ENCODE measurements around the gene GSC. TPM values are rescaled to one million over a fixed set of nuclear protein-coding genes. Genes with fewer than 3 reads are reported as not detected.
A peak's percentile ranks its signal among the peaks of the same experiment; 100 is the strongest.
"Not testable (repeated sequence)": the region's sequence is repeated elsewhere in the genome, so short reads cannot be mapped to it uniquely, and the experiment has no call there.

The GSC gene
- total RNA-seq, result not detected

DNA sequence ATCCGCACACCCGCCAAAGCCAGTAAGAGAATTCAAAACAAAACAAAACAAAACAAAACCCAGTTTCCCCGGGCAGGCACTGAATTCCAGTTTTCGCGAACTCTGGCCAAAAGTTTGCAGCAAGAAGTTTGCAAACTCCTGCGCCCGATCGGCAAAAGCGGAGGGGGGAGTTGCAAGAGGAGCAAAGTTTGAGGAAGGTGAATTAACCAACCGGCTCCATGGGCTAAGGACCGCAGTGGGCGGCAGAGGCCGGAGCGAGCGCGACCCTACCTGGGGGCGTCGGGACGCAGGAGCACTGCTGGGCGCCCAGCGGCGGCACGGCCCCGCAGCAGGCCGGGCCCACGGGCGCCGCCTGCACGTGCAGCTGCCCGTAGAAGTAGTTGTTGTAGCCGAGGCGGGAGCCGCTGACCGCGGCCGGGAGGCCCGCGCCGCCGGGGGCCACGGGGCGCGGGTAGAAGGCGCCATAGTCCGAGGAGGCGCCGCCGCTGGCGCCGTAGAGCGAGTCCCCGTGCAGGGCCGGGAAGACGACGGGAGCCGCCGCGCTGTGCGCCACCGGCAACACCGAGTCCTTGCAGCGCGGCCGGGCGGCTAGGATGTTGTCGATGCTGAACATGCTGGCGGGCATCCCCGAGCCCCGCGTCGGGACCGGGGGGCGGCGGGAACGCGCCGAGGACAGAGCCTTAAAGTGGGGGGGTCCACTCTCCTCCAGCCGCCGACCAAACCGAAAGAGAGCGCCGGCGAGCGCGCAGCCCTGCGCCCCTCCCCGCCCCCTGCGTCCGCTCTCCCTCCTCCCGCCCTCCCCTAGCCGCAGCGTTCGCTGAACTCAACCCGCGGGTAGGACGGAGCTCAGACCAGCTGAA, at the start of gene GSC:
GSC (minus strand) TSS at position 723 of the 860 bp plus-strand sequence; CDS start at position 625, 98 bp downstream.
- ATAC-seq (ENCODE audit: low read depth) (peak; percentile 38), DNase-seq (peak; percentile 62)
- H3K27ac Mint-ChIP-seq, result peak within 1 kb of the TSS; percentile 72
- H3K4me3 Mint-ChIP-seq, result peak within 1 kb of the TSS; percentile 81
- peaks cover 89% of the 10 kb centered on the region for H3K27me3 Mint-ChIP-seq
- peaks cover 15% of the 10 kb centered on the region for H3K4me1 Mint-ChIP-seq
- POLR2A ChIA-PET, result no interaction called here
- H3K36me3 Mint-ChIP-seq, result peaks cover 12% of the 10 kb centered on the region
- H3K9me3 Mint-ChIP-seq, result peaks cover 1% of the 10 kb centered on the region

DNA sequence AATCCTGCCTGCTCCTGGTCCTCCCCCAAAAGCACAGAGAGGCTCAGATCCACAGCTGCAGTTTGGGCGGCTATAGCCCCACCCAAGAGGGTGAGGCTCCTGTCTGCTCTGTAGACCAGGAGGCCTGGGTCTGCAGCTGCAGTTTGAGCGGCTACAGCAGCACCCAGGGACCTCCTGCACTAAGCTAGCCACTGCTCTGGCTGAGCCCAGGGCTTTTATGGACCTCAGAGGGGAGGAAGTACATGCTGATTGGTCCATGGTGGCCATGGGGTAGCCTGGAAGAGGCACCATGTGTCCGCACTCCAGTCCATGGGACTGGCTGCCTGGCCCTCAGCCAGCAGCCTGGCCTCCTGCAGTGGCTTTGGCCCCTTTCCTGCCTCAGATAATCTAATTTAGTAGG, 49.6 kb upstream of the GSC start:
- ATAC-seq (ENCODE audit: low read depth), result no peak

DNA sequence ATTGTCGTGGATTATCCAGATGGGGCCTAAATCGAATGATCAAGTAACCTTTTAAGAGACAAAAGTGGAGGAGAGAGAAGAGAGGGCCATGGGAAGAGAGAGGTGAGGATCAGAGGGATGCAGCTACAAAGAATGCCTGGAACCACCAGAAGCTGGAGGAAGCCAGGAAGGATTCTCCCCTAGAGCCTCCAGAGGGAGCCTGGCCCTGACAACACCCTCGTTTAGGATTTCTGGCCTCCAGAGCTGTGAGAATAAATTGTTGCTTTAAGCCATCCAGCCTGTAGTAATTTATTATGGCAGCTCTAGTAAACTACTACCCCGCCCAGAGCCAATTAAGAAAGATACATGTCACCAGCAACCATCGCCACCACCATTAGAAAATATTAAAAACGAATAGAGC, 46.2 kb upstream of the GSC start:
- POLR2A ChIA-PET, result no interaction called here
- Mint-ChIP-seq H3K27me3 (peaks cover 2% of the 10 kb centered on the region), H3K9me3 (no peaks in the 10 kb centered on the region), H3K4me1 (no peaks in the 10 kb centered on the region), H3K4me3 (no peak overlapping the region), H3K27ac (no peak overlapping the region), H3K36me3 (no peaks in the 10 kb centered on the region)
- DNase-seq, result no peak
- no peak for ATAC-seq (ENCODE audit: low read depth)

More for the DNA sequence above, 49.6 kb upstream of the GSC start:
- no peak for DNase-seq
- Mint-ChIP-seq H3K27ac (no peak overlapping the region), H3K4me3 (no peak overlapping the region), H3K4me1 (no peaks in the 10 kb centered on the region), H3K9me3 (no peaks in the 10 kb centered on the region), H3K36me3 (no peaks in the 10 kb centered on the region), H3K27me3 (peaks cover 6% of the 10 kb centered on the region)
- POLR2A ChIA-PET, result no interaction called here

DNA sequence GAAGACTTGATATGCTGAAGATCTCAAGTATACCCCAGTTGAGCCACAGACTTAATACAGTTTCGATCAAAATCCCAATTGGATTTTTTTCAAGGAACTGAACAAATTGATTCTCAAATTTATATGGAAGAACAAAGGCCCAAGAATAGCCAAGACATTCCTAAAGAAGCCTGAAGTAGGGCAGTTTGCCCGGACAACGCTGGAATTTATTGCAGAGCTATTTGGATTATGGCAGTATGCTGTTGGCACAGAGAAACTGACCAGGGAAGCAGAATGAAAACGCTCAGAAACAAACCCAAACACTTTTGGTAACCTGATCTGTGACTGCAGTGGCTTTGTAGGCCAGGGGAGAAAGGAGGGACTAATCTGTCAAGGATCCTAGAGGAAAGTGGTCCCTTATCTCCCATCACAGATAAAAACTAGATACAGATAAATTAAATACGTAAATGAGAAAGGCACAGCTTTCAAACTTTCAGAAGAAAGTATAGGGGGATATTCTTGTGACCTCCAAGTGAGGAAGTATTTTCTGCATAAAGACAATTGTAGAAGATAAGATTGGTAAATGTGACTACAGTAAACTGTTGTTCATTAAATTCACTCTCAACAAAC, 35.9 kb upstream of the GSC start:
- POLR2A ChIA-PET, result no interaction called here
- ATAC-seq (ENCODE audit: low read depth), result no peak
- no peaks in the 10 kb centered on the region for H3K36me3 Mint-ChIP-seq
- no peaks in the 10 kb centered on the region for H3K4me1 Mint-ChIP-seq
- DNase-seq, result no peak
- no peak overlapping the region for H3K4me3 Mint-ChIP-seq
- no peaks in the 10 kb centered on the region for H3K9me3 Mint-ChIP-seq
- peaks cover 16% of the 10 kb centered on the region for H3K27me3 Mint-ChIP-seq
- no peak overlapping the region for H3K27ac Mint-ChIP-seq

DNA sequence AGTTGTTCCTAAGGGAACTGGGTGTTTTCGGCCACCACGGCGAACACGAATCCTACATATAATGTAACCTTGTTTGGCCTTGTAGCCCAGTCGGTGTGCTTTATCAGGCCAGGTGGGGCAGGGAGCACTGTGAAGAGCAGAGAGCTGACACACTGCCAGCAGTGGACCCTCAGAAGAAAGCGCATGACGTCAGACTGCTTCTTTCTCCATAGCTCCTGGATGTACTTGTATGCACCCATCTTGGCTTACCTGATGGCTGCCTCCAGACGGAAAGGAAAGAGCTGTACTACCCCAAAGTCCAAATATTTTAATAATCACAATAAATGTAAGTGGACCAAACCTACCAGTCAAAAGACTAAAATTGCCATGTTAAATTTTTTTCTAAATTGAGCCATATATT, 31.3 kb upstream of the GSC start:
- no peaks in the 10 kb centered on the region for H3K4me1 Mint-ChIP-seq

DNA sequence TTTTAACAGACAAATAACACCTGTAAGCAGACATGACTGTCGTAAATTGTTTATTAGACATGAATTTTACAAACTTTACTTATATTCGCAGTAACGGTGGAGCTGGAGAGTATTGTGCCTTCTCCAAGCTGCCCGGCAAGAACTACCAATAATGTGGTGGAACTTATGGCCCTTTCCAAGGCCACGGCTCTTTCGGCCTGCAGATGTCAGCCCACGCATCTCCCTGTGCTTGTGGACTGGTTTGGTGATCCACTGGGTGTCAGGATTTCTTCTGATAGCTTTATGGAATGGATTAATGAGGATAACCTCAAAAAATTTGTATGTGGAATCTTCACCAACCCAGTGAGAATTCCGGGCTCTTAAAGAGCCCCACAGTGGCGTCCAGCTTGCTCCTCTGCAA, 30.9 kb upstream of the GSC start:
- H3K27ac Mint-ChIP-seq; ATAC-seq (ENCODE audit: low read depth); H3K9me3 Mint-ChIP-seq; H3K4me3 Mint-ChIP-seq; DNase-seq; POLR2A ChIA-PET; H3K27me3 Mint-ChIP-seq; H3K36me3 Mint-ChIP-seq; H3K4me1 Mint-ChIP-seq: not testable (repeated sequence)

More for the DNA sequence above, 31.3 kb upstream of the GSC start:
- DNase-seq, result no peak
- Mint-ChIP-seq H3K9me3 (no peaks in the 10 kb centered on the region), H3K27me3 (peaks cover 6% of the 10 kb centered on the region), H3K36me3 (no peaks in the 10 kb centered on the region), H3K4me3 (no peak overlapping the region), H3K27ac (no peak overlapping the region)
- POLR2A ChIA-PET, result no interaction called here
- ATAC-seq (ENCODE audit: low read depth), result no peak

DNA sequence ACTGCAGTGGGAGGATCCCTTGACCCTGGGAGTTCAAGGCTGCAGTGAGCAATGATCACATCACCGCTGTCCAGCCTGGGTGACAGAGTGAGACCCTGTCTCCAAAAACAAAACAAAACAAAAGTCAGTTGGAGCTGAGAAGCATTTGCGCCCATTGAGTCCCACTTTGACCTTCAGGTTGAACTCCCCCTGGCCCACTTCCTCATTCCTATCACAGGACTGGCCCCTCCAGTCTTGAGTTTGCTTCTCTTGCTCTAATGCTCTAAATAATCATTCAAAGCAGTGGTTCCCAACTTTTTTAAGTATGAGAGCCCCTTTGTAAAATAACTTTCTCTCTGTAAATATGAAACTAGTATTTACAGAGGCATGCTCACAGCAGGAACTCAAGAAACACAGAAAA, 28.0 kb upstream of the GSC start:
- Mint-ChIP-seq H3K4me3 (no peak overlapping the region), H3K36me3 (no peaks in the 10 kb centered on the region), H3K27me3 (no peaks in the 10 kb centered on the region), H3K27ac (no peak overlapping the region), H3K9me3 (no peaks in the 10 kb centered on the region), H3K4me1 (no peaks in the 10 kb centered on the region)
- POLR2A ChIA-PET, result interaction anchor here (0.7 kb wide), 1 partner anchor 38 kb away, joined by 3 read pairs; no protein-coding TSS in a partner anchor
- DNase-seq, result no peak
- ATAC-seq (ENCODE audit: low read depth), result no peak

DNA sequence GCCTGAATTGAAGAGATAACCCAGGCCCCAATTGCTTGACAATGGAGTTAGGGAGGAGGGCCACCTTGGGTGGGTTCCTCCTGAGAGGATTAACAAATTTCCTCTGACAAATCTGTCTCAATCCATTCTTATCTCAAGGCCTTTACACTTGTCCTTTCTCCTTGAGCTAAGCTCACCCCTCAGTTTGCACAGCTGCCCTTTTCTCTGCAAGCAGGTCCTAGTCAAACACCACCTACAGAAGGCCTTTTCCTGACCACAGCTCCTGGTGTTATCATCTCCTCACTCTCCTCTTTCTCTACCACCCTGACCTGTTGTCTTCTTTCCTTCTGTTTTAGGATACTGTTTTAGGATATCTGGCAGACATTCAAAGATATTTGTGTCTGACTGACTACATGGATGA, 26.4 kb upstream of the GSC start:
- ATAC-seq (ENCODE audit: low read depth), result no peak
- no peaks in the 10 kb centered on the region for H3K9me3 Mint-ChIP-seq
- H3K36me3 Mint-ChIP-seq, result no peaks in the 10 kb centered on the region
- DNase-seq, result no peak
- no peak overlapping the region for H3K27ac Mint-ChIP-seq
- H3K4me1 Mint-ChIP-seq, result no peaks in the 10 kb centered on the region
- POLR2A ChIA-PET, result no interaction called here
- no peak overlapping the region for H3K4me3 Mint-ChIP-seq
- peaks cover 2% of the 10 kb centered on the region for H3K27me3 Mint-ChIP-seq

DNA sequence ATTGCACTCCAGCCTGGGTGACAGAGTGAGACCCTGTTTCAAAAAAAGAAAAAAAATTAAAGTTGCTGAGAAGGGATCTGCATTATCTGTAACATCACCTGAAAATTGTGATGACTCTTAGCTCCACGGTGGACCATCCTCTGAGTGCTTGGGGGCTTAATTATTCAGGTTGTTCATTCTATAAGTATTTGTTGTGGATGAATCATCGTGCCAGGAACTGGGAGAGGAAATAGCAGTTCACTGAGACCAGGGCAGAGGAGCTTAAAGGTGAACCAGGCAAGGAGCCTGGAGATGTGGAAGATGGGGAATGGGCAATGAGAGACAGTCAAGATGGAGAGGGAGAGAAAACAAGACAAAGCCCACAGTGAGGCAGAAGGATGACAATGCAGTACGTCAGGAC, 25.5 kb upstream of the GSC start:
- no peak overlapping the region for H3K4me3 Mint-ChIP-seq
- H3K27me3 Mint-ChIP-seq, result peaks cover 2% of the 10 kb centered on the region
- no peaks in the 10 kb centered on the region for H3K36me3 Mint-ChIP-seq
- POLR2A ChIA-PET, result no interaction called here
- H3K27ac Mint-ChIP-seq, result no peak overlapping the region
- no peaks in the 10 kb centered on the region for H3K9me3 Mint-ChIP-seq
- ATAC-seq (ENCODE audit: low read depth), result no peak
- DNase-seq, result no peak
- H3K4me1 Mint-ChIP-seq, result no peaks in the 10 kb centered on the region

DNA sequence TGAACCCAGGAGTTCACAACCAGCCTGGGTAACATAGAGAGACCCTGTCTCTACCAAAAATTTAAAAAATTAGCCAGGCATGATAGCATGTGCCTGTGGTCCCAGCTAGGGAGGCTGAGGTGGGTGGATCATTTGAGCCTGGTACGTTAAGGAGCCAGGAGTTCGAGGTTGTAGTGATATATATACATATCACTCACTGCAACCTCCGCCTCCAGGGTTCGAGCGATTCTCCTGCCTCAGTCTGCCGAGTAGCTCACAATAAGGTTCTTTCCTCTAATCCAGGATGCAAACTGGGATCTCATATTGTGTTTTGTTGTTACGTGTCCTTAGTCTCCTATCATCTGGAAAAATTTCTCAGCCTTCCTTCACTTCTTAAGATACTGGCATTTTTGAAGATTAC, 24.0 kb upstream of the GSC start:
- H3K9me3 Mint-ChIP-seq, result no peaks in the 10 kb centered on the region
- H3K4me3 Mint-ChIP-seq, result no peak overlapping the region
- ATAC-seq (ENCODE audit: low read depth) (no peak), DNase-seq (no peak)
- POLR2A ChIA-PET, result no interaction called here
- H3K27ac Mint-ChIP-seq, result no peak overlapping the region
- peaks cover 2% of the 10 kb centered on the region for H3K27me3 Mint-ChIP-seq
- no peaks in the 10 kb centered on the region for H3K4me1 Mint-ChIP-seq
- no peaks in the 10 kb centered on the region for H3K36me3 Mint-ChIP-seq

DNA sequence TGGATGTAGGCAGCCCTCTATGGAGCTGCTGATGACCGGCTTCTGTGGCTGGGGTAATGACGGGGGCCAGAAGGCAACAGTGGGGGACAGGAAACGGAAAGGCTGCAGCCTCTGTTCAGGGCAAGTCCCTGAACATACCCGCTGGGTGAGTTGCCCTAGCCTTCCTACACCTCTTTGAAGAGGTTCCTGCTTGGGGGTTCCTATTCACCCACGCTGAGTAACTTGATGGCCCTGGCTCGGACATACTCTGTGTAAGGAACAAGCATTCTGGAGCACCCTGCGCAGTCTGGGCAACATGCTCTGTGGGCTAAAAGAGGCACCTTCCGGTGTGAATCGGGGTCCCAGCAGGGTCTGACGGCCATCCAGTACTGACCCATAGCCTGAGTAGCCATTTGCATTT, 17.7 kb upstream of the GSC start:
- Mint-ChIP-seq H3K36me3 (no peaks in the 10 kb centered on the region), H3K9me3 (no peaks in the 10 kb centered on the region), H3K4me1 (no peaks in the 10 kb centered on the region), H3K27ac (no peak overlapping the region), H3K4me3 (no peak overlapping the region), H3K27me3 (peaks cover 5% of the 10 kb centered on the region)
- ATAC-seq (ENCODE audit: low read depth), result no peak
- POLR2A ChIA-PET, result no interaction called here
- DNase-seq, result no peak

DNA sequence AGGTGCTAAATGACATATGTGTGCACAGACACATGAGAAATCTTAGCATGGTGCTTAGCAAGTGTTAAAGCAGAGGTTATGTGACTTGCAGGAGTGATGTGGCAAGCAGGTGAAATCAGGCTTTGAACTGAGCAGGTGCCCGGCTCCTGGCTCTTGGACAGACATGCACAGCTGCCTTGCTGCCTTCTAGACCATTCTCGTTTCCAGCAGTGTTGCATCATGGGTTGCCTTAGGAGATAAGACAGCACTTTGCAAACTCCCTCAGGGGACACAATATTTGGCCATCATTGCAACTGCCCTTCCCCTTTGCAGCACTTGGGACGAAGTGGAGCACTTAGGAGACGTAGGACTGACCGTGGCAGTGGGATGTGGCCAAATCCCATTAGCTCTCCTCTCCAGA, 17.2 kb upstream of the GSC start:
- no peak overlapping the region for H3K27ac Mint-ChIP-seq
- no peaks in the 10 kb centered on the region for H3K4me1 Mint-ChIP-seq
- H3K9me3 Mint-ChIP-seq, result no peaks in the 10 kb centered on the region
- ATAC-seq (ENCODE audit: low read depth), result no peak
- POLR2A ChIA-PET, result no interaction called here
- H3K27me3 Mint-ChIP-seq, result peaks cover 3% of the 10 kb centered on the region
- no peak for DNase-seq
- H3K36me3 Mint-ChIP-seq, result no peaks in the 10 kb centered on the region
- H3K4me3 Mint-ChIP-seq, result no peak overlapping the region

DNA sequence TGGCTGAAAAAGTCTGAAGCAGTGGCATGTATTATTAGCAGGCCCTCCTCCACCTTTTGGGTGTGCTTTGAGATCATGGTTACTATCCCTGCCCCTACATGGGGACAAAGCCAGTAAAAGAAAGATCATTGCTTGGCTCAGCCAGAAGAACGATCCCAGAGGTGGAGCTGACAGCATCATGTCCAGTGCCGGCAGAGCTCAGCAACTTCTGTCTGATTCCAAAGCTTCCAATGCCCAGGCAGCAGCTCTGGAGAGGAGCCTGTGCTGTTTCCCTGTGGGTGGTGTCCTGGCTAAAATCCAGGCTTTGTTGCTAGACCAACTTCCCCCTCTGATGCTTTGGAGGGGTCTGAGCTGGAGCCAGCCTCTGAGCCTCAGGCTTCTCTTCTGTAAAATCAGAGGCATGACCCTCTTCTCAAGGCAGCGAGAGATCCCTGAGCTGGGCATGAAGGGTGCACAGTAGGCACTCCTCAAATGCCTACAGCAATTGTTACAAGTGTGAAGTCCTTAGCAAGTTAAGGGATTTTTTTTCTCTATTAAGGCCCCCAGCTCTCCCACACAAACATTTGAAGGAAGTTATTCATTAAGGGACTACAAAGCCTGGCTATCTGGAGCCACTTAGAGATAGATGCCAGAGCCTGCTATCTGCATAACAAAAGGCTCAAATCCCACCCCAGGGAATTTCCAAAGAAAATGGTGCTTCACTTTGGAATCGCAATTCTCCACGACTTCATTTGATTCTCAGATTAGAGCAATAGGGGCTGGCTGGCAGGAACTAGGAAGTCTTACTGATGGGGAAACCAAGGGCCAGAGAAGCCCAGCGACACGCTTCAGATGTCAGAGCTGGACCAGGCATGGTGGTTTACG, 10.9 kb upstream of the GSC start:
- no peak overlapping the region for H3K4me3 Mint-ChIP-seq

More for the DNA sequence above, 10.9 kb upstream of the GSC start:
- H3K36me3 Mint-ChIP-seq, result no peaks in the 10 kb centered on the region
- ATAC-seq (ENCODE audit: low read depth) (no peak), DNase-seq (no peak)
- H3K4me1 Mint-ChIP-seq, result no peaks in the 10 kb centered on the region
- no peak overlapping the region for H3K27ac Mint-ChIP-seq
- POLR2A ChIA-PET, result no interaction called here
- H3K9me3 Mint-ChIP-seq, result no peaks in the 10 kb centered on the region
- H3K27me3 Mint-ChIP-seq, result peaks cover 24% of the 10 kb centered on the region

Measured in activated naive CD8-positive, alpha-beta T cell treated with anti-CD3 and anti-CD28 coated beads, Interleukin-2, amount 10 ng/mL, durations not matched to agents 7 days and 5 days (primary cell).